Measurements from ENCODE around the gene ACBD6. TPM values are rescaled to one million over a fixed set of nuclear protein-coding genes. Genes with fewer than 3 reads are reported as not detected.

The ACBD6 gene
- total and polyA plus RNA-seq, 2 donors (not counting 1 experiment from before 2014, with no cell fraction given) = 52.9 to 80.9 TPM

DNA sequence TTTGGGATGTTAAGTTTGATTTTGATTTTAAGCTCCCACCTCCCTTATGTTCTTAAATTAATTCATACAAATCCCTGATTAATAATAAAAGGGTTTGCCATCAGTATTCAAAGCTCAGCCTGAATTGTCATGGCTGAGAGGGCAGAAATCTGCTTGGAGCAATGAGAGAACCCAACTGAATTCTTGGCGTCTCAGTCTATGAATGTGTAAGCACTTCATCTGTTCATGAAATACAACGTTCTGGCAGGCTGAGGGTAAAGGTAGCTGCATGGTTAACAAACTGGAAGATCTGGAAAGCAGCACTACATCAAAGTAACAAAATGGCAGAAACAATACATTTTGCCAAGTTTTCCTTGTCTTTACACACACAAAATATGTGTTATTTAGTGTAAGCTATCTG lies 95.3 kb downstream of the ACBD6 start:
- intact Hi-C loops (cut with micrococcal nuclease) = no loop called here
- H3K4me3 ChIP-seq (ENCODE audit: control extremely low read depth in 1 of 5, extremely low read depth in 1 of 5, insufficient read depth in 1 of 5, low read depth in 2 of 5, low read length in 4 of 5) = no peak overlapping the region
- H3K79me2 ChIP-seq (ENCODE audit: control insufficient read depth, insufficient read depth, low read length) = peaks cover 12% of the 10 kb centered on the region
- DNase-seq (no peak), ATAC-seq (ENCODE audit: low read depth) (no peak)
- no peak overlapping the region for H2AFZ ChIP-seq (ENCODE audit: insufficient read depth, low read depth, low read length, poor library complexity, severe bottlenecking)
- H3K4me1 Mint-ChIP-seq = peaks cover 6% of the 10 kb centered on the region
- H3K4me2 ChIP-seq (replicated peaks; ENCODE audit: low read depth, low read length, poor library complexity, severe bottlenecking) = no peak overlapping the region
- H3K27ac ChIP-seq (ENCODE audit: low read length in 2 of 2) = no peak overlapping the region
- WGBS (ENCODE audit: insufficient coverage) = no CpG with 5 or more reads among the region's 2 CpGs
- no peaks in the 10 kb centered on the region for H3K4me1 ChIP-seq (ENCODE audit: control insufficient read depth in 2 of 2, insufficient read depth in 2 of 2, low read length in 2 of 2)
- H3K9ac ChIP-seq (ENCODE audit: low read length) = no peak overlapping the region
- CTCF ChIA-PET = no interaction called here
- H3K27ac Mint-ChIP-seq = no peak overlapping the region
- POLR2A ChIA-PET = no interaction called here
- no peaks in the 10 kb centered on the region for H3K27me3 Mint-ChIP-seq
- H3K9me3 ChIP-seq (ENCODE audit: control extremely low read depth in 1 of 3, control insufficient read depth in 2 of 3, insufficient read depth in 1 of 3, low read length in 2 of 3) = no peaks in the 10 kb centered on the region
- H3K36me3 ChIP-seq (replicated peaks in 1 of 2; ENCODE audit: control extremely low read depth in 1 of 2, control insufficient read depth in 1 of 2, extremely low read depth in 1 of 2, insufficient read depth in 2 of 2, low read length in 1 of 2) = peaks cover 0 to 6% of the 10 kb centered on the region in 2 experiments
- no peaks in the 10 kb centered on the region for H3K27me3 ChIP-seq (replicated peaks in 1 of 4; ENCODE audit: control extremely low read depth in 1 of 4, control insufficient read depth in 3 of 4, insufficient read depth in 4 of 4, low read length in 3 of 4)
- H3K4me3 Mint-ChIP-seq = no peak overlapping the region
- H4K20me1 ChIP-seq (ENCODE audit: control insufficient read depth, insufficient read depth, low read length, poor library complexity, severe bottlenecking) = no peaks in the 10 kb centered on the region
- H3K9me3 Mint-ChIP-seq (ENCODE audit: insufficient read depth) = no peaks in the 10 kb centered on the region
- TF ChIP-seq EZH2 (IDR thresholded peaks at IDR 0.05; ENCODE audit: borderline replicate concordance, insufficient read depth, low read depth, low read length, poor library complexity, severe bottlenecking) = no peak
- TF ChIP-seq, protein P1, sequence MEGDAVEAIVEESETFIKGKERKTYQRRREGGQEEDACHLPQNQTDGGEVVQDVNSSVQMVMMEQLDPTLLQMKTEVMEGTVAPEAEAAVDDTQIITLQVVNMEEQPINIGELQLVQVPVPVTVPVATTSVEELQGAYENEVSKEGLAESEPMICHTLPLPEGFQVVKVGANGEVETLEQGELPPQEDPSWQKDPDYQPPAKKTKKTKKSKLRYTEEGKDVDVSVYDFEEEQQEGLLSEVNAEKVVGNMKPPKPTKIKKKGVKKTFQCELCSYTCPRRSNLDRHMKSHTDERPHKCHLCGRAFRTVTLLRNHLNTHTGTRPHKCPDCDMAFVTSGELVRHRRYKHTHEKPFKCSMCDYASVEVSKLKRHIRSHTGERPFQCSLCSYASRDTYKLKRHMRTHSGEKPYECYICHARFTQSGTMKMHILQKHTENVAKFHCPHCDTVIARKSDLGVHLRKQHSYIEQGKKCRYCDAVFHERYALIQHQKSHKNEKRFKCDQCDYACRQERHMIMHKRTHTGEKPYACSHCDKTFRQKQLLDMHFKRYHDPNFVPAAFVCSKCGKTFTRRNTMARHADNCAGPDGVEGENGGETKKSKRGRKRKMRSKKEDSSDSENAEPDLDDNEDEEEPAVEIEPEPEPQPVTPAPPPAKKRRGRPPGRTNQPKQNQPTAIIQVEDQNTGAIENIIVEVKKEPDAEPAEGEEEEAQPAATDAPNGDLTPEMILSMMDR (IDR thresholded peaks at IDR 0.05) = no peak

DNA sequence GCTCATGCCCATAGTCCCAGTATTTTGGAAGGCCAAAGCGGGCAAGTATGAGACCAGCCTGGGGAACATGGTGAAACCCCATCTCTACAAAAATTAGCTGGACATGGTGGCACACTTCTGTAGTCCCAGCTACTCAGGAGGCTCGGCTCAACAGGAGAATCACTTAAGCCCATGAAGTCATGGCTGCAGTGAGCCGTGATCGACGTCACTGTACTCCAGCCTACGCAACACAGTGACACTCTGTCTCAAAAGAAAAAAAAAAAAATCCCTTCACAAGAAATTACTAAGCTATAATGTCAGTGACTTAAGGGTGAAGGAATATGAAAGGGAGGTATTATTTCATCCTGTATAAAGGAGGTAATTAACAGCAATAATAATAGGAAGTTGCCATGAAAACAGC lies 99.8 kb downstream of the ACBD6 start:
- no peak overlapping the region for H3K4me3 Mint-ChIP-seq
- H3K4me3 ChIP-seq (ENCODE audit: control extremely low read depth in 1 of 5, extremely low read depth in 1 of 5, insufficient read depth in 1 of 5, low read depth in 2 of 5, low read length in 4 of 5) = no peak overlapping the region
- no peaks in the 10 kb centered on the region for H3K9me3 ChIP-seq (ENCODE audit: control extremely low read depth in 1 of 3, control insufficient read depth in 2 of 3, insufficient read depth in 1 of 3, low read length in 2 of 3)
- no peak overlapping the region for H3K27ac Mint-ChIP-seq
- no peaks in the 10 kb centered on the region for H3K27me3 Mint-ChIP-seq
- H3K27ac ChIP-seq (ENCODE audit: low read length in 2 of 2) = no peak overlapping the region
- ChIA-PET CTCF (interaction anchor here (0.7 kb wide), 1 partner anchor 11 kb away, joined by 3 read pairs; no protein-coding TSS in a partner anchor), POLR2A (no interaction called here)
- 86% methylated on average over 2 of the region's 6 CpGs for WGBS (ENCODE audit: insufficient coverage)
- H2AFZ ChIP-seq (ENCODE audit: insufficient read depth, low read depth, low read length, poor library complexity, severe bottlenecking) = no peak overlapping the region
- H3K9me3 Mint-ChIP-seq (ENCODE audit: insufficient read depth) = no peaks in the 10 kb centered on the region
- H3K36me3 ChIP-seq (replicated peaks in 1 of 2; ENCODE audit: control extremely low read depth in 1 of 2, control insufficient read depth in 1 of 2, extremely low read depth in 1 of 2, insufficient read depth in 2 of 2, low read length in 1 of 2) = peaks cover 0 to 5% of the 10 kb centered on the region in 2 experiments
- H3K27me3 ChIP-seq (replicated peaks in 1 of 4; ENCODE audit: control extremely low read depth in 1 of 4, control insufficient read depth in 3 of 4, insufficient read depth in 4 of 4, low read length in 3 of 4) = no peaks in the 10 kb centered on the region
- H3K4me1 ChIP-seq (ENCODE audit: control insufficient read depth in 2 of 2, insufficient read depth in 2 of 2, low read length in 2 of 2) = no peaks in the 10 kb centered on the region
- H3K9ac ChIP-seq (ENCODE audit: low read length) = no peak overlapping the region
- peaks cover 12% of the 10 kb centered on the region for H3K79me2 ChIP-seq (ENCODE audit: control insufficient read depth, insufficient read depth, low read length)
- DNase-seq (no peak), ATAC-seq (ENCODE audit: low read depth) (no peak)
- no peaks in the 10 kb centered on the region for H4K20me1 ChIP-seq (ENCODE audit: control insufficient read depth, insufficient read depth, low read length, poor library complexity, severe bottlenecking)
- intact Hi-C loops (cut with micrococcal nuclease) = no loop called here
- TF ChIP-seq, protein P1 (IDR thresholded peaks at IDR 0.05) = no peak
- TF ChIP-seq EZH2 (IDR thresholded peaks at IDR 0.05; ENCODE audit: borderline replicate concordance, insufficient read depth, low read depth, low read length, poor library complexity, severe bottlenecking) = no peak
- H3K4me2 ChIP-seq (replicated peaks; ENCODE audit: low read depth, low read length, poor library complexity, severe bottlenecking) = no peak overlapping the region
- peaks cover 4% of the 10 kb centered on the region for H3K4me1 Mint-ChIP-seq

Measured in B cell (primary cell).